ENCODE results near the gene DKK2.

Gene DKK2

GRCh38 chr4:107035819-107036583 lies at the start of gene DKK2:
DKK2 (minus strand) TSS chr4:107036313; CDS start chr4:107035591, 722 bp downstream.
- DNase-seq, result no peak

- DNase-seq, result no peak
Measured at GRCh38 chr4:107077192-107077591, 41.1 kb upstream of the DKK2 start.

GRCh38 chr4:107072836-107073736 lies 37.0 kb upstream of the DKK2 start:
- DNase-seq, result no peak

GRCh38 chr4:107071108-107071507 lies 35.0 kb upstream of the DKK2 start:
- no peak for DNase-seq

GRCh38 chr4:107069049-107069448 lies 32.9 kb upstream of the DKK2 start:
- no peak for DNase-seq

- DNase-seq, result no peak
Measured at GRCh38 chr4:107068116-107068515, 32.0 kb upstream of the DKK2 start.

GRCh38 chr4:107066621-107067020 lies 30.5 kb upstream of the DKK2 start:
- no peak for DNase-seq

GRCh38 chr4:107065201-107065600 lies 29.1 kb upstream of the DKK2 start:
- no peak for DNase-seq

GRCh38 chr4:107060388-107060787 lies 24.3 kb upstream of the DKK2 start:
- no peak for DNase-seq

- peak; percentile 13 for DNase-seq
Measured at GRCh38 chr4:107058828-107059227, 22.7 kb upstream of the DKK2 start.

- no peak for DNase-seq
Measured at GRCh38 chr4:107050525-107051135, 14.5 kb upstream of the DKK2 start.

- DNase-seq, result no peak
Measured at GRCh38 chr4:107046261-107046660, 10.1 kb upstream of the DKK2 start.

GRCh38 chr4:107044170-107044569 lies 8.1 kb upstream of the DKK2 start:
- no peak for DNase-seq

GRCh38 chr4:107037199-107037584 lies 1.1 kb upstream of the DKK2 start:
- peak; percentile 18 for DNase-seq

- DNase-seq, result no peak
Measured at GRCh38 chr4:107036584-107037198, 578 bp upstream of the DKK2 start.

GRCh38 chr4:107034996-107035818 lies 906 bp downstream of the DKK2 start:
- no peak for DNase-seq

- DNase-seq, result no peak
Measured at GRCh38 chr4:107034091-107034995, 1.8 kb downstream of the DKK2 start.

GRCh38 chr4:107027379-107027778 lies 8.7 kb downstream of the DKK2 start:
- no peak for DNase-seq

GRCh38 chr4:107018344-107018735 lies 17.8 kb downstream of the DKK2 start:
- no peak for DNase-seq

- no peak for DNase-seq
Measured at GRCh38 chr4:107017443-107018343, 18.4 kb downstream of the DKK2 start.
